HCT116 (cell line): ENCODE results near the gene ZNF280C. TPM values are rescaled to one million over a fixed set of nuclear protein-coding genes. Genes with fewer than 3 reads are reported as not detected.
A peak's percentile ranks its signal among the peaks of the same experiment; 100 is the strongest.

ENCODE experiments used
- ATAC-seq: fragments of 200-7000 bp; cut with Tn5 transposase; 2 replicates; pipeline ENCODE4 v1.9.1; 2020; ENCODE audit warnings: mild to moderate bottlenecking, moderate library complexity
- BruUV-seq: library from RNA; stranded (reverse); fragments of 400-500 nt; replicated peaks from 2 replicates; lab custom pipeline; 2021; lab: Mats Ljungman, UMichigan
- CTCF ChIA-PET: fragments of 300-600 bp; sonication (Branson Sonifier 250); formaldehyde crosslinking; loops from one replicate; lab custom pipeline; 2021; ENCODE audit warnings: antibody characterized with exemption; lab: Charles Lee
- POLR2A ChIA-PET: fragments of 300-600, 350-600 bp; sonication (Branson Sonifier 250); formaldehyde crosslinking; loops from one replicate; lab custom pipeline; 2021; ENCODE audit warnings: antibody characterized with exemption; lab: Charles Lee
- RAD21 ChIA-PET, 2 experiments: fragments of 300-600 bp; sonication (Branson Sonifier 250); formaldehyde crosslinking; loops; one replicate each; lab custom pipeline; 2023; ENCODE audit warnings: low total read pairs in 2 of 2; ENCODE audit not compliant: uncharacterized antibody in 2 of 2, unreplicated experiment in 2 of 2, low non-redundant PET in 1 of 2; lab: Charles Lee
- DNase-seq: peaks from one replicate; pipeline ENCODE4 v3.0.0-alpha.2; 2010; ENCODE audit warnings: low read depth, low spot score
- H2AFZ ChIP-seq: fragments of 200-600 bp; shearing (Covaris generic), sonication (generic); 2 replicates; pipeline ENCODE4 v1.6.1; 2017; ENCODE audit warnings: low read depth, mixed run types, mixed read lengths, antibody characterized with exemption, low read length; ENCODE audit not compliant: poor library complexity, severe bottlenecking
- H3K27ac ChIP-seq: 2 replicates; pipeline ENCODE4 v1.5.1; 2012; ENCODE audit warnings: low read depth, low read length
- H3K27me3 ChIP-seq: fragments of 200-600 bp; sonication (generic); 2 replicates; pipeline ENCODE4 v1.6.1; 2016; ENCODE audit warnings: mixed run types, low read length, mixed read lengths; ENCODE audit not compliant: insufficient read depth
- H3K36me3 ChIP-seq, 2 experiments: fragments of 200-500 bp in 1 of 2; fragments of 200-600 bp in 1 of 2; sonication (Bioruptor generic) in 1 of 2; sonication (generic) in 1 of 2; 2 replicates each; pipeline versions ENCODE4 v1.5.1 to v1.6.1; 2014 to 2016; ENCODE audit warnings: low read length in 2 of 2, inconsistent platforms in 1 of 2, mixed read lengths in 1 of 2, mixed run types in 1 of 2; ENCODE audit not compliant: insufficient read depth in 2 of 2, control insufficient read depth in 1 of 2
- H3K4me1 ChIP-seq, 2 experiments: fragments of 200-600 bp in 1 of 2; sonication (generic) in 1 of 2; 2 replicates each; pipeline versions ENCODE4 v1.5.1 to v1.6.1; 2012 to 2017; ENCODE audit warnings: low read length in 2 of 2, inconsistent platforms in 1 of 2, mild to moderate bottlenecking in 1 of 2, mixed read lengths in 1 of 2, mixed run types in 1 of 2, moderate library complexity in 1 of 2; ENCODE audit not compliant: insufficient read depth in 2 of 2, control insufficient read depth in 1 of 2
- H3K4me2 ChIP-seq: fragments of 200-600 bp; sonication (generic); 2 replicates; pipeline ENCODE4 v1.6.1; 2017; ENCODE audit warnings: mixed run types, low read length, mixed read lengths
- H3K4me3 ChIP-seq, 2 experiments: fragments of 200-600 bp in 1 of 2; sonication (generic) in 1 of 2; replicated peaks in 1 of 2; 2 replicates each; pipeline ENCODE4 v1.5.1; 2011 to 2016; ENCODE audit warnings: low read length in 2 of 2, control low read depth in 1 of 2, low read depth in 1 of 2, mild to moderate bottlenecking in 1 of 2, mixed read lengths in 1 of 2, mixed run types in 1 of 2
- H3K79me2 ChIP-seq: fragments of 200-600 bp; sonication (generic); 2 replicates; pipeline ENCODE4 v1.6.1; 2017; ENCODE audit warnings: mild to moderate bottlenecking, mixed run types, low read length, moderate library complexity, mixed read lengths; ENCODE audit not compliant: insufficient read depth
- H3K9ac ChIP-seq: fragments of 200-600 bp; sonication (generic); 2 replicates; pipeline ENCODE4 v1.6.1; 2016; ENCODE audit warnings: low read length, mixed read lengths
- H3K9me2 ChIP-seq: fragments of 200-600 bp; sonication (generic), shearing (Covaris generic); 2 replicates; pipeline ENCODE4 v1.6.1; 2017; ENCODE audit warnings: mixed run types, mild to moderate bottlenecking, moderate library complexity; ENCODE audit not compliant: insufficient read depth
- H3K9me3 ChIP-seq, 2 experiments: fragments of 200-500 bp in 1 of 2; fragments of 200-600 bp in 1 of 2; sonication (Bioruptor generic) in 1 of 2; sonication (generic) in 1 of 2; 2 replicates each; pipeline ENCODE4 v1.6.1; 2014 to 2017; ENCODE audit warnings: low read length in 2 of 2, mixed read lengths in 2 of 2, inconsistent platforms in 1 of 2, low read depth in 1 of 2, mild to moderate bottlenecking in 1 of 2, mixed run types in 1 of 2, moderate library complexity in 1 of 2; ENCODE audit not compliant: control insufficient read depth in 1 of 2, insufficient read depth in 1 of 2
- H4K20me1 ChIP-seq: fragments of 200-600 bp; sonication (generic), shearing (Covaris generic); 2 replicates; pipeline ENCODE4 v1.6.1; 2017; ENCODE audit warnings: mixed run types, mild to moderate bottlenecking, moderate library complexity; ENCODE audit not compliant: insufficient read depth
- ATF3 ChIP-seq: IDR thresholded peaks from 2 replicates; pipeline ENCODE4 v1.6.1; 2012
- CEBPB ChIP-seq: IDR thresholded peaks from 2 replicates; pipeline ENCODE4 v1.6.1; 2012; ENCODE audit warnings: low read depth
- EGR1 ChIP-seq: IDR thresholded peaks from 2 replicates; pipeline ENCODE4 v1.6.1; 2012; ENCODE audit warnings: low read depth
- EZH2 ChIP-seq: fragments of 200-600 bp; sonication (generic); IDR thresholded peaks from 2 replicates; pipeline ENCODE4 v1.6.1; 2017; ENCODE audit warnings: antibody characterized with exemption, mixed run types
- EZH2phosphoT487 ChIP-seq: fragments of 200-600 bp; IDR thresholded peaks from 2 replicates; pipeline ENCODE4 v1.6.1; 2018; ENCODE audit warnings: antibody characterized with exemption, borderline replicate concordance
- FOSL1 ChIP-seq: IDR thresholded peaks from 2 replicates; pipeline ENCODE4 v1.6.1; 2012; ENCODE audit warnings: low read depth
- JUND ChIP-seq: IDR thresholded peaks from 2 replicates; pipeline ENCODE4 v1.6.1; 2012
- MAX ChIP-seq: IDR thresholded peaks from 2 replicates; pipeline ENCODE4 v1.6.1; 2012
- RAD21 ChIP-seq: IDR thresholded peaks from 2 replicates; pipeline ENCODE4 v1.6.1; 2012; ENCODE audit warnings: low read depth, mild to moderate bottlenecking
- intact Hi-C: fragments of 100-400 bp; cut with micrococcal nuclease; formaldehyde crosslinking; loops from 2 replicates; pipeline ENCODE4 v1.10.0; 2022
- total RNA-seq: library from RNA; stranded (reverse); gene quantifications from one replicate; pipeline ENCODE4 v1.2.1, GENCODE V29; 2021; ENCODE audit not compliant: unreplicated experiment

Gene ZNF280C
- total RNA-seq, 1 experiment from 2014 or later = 12.3 TPM

GRCh38 chrX:130261296-130261893, 7.3 kb downstream of the ZNF280C start (continued):
- TF ChIP-seq ATF3 = no peak
- TF ChIP-seq EZH2phosphoT487 = no peak
- TF ChIP-seq EZH2 = no peak
- TF ChIP-seq RAD21 = no peak
- TF ChIP-seq MAX = no peak
- no peak for TF ChIP-seq CEBPB

GRCh38 chrX:130260316-130260715, 8.4 kb downstream of the ZNF280C start:
- Histone ChIP-seq H3K27ac (no peak overlapping the region), H3K4me3 (no peak overlapping the region), H4K20me1 (no peaks in the 10 kb centered on the region), H3K4me2 (peak overlapping the region; percentile 23; the same call in 1 of the 2 replicates), H3K9me2 (no peaks in the 10 kb centered on the region), H3K4me1 (peaks cover 4 to 24% of the 10 kb centered on the region in 2 experiments; a peak in 2 of 4 replicates), H2AFZ (no peak overlapping the region), H3K9ac (no peak overlapping the region), H3K27me3 (no peaks in the 10 kb centered on the region), H3K9me3 (no peaks in the 10 kb centered on the region), H3K36me3 (no peaks in the 10 kb centered on the region), H3K79me2 (peaks cover 28% of the 10 kb centered on the region)
- DNase-seq (peak; percentile 4), ATAC-seq (no peak)
- intact Hi-C loops = no loop called here
- no TSS peak for BruUV-seq
- ChIA-PET CTCF (no interaction called here), POLR2A (no interaction called here), RAD21 (no interaction called here)
- TF ChIP-seq JUND (0 out of 2 replicates have a peak, but pooled peaks have one; percentile 11), EGR1 (no peak), FOSL1 (peak; percentile 37; the same call in 1 of the 2 replicates), ATF3 (no peak)
